HG03025 (cell line): Measurements from ENCODE around the gene DCTN5.
"Not testable (repeated sequence)": the region's sequence is repeated elsewhere in the genome, so short reads cannot be mapped to it uniquely, and the experiment has no call there.

Experiments
- ATAC-seq: cut with Tn5 transposase; IDR thresholded peaks from one replicate; pipeline ENCODE4 v1.9.1; 2021; ENCODE audit warnings: mild to moderate bottlenecking, moderate library complexity; ENCODE audit not compliant: unreplicated experiment, low FRiP score

The DCTN5 gene

GRCh38 chr16:23691483-23692189 lies 50.4 kb downstream of the DCTN5 start:
- ATAC-seq: no peak

GRCh38 chr16:23692190-23692837 lies 51.0 kb downstream of the DCTN5 start:
- no peak for ATAC-seq

GRCh38 chr16:23694265-23694643 lies 53.0 kb downstream of the DCTN5 start:
- ATAC-seq: no peak

- no peak for ATAC-seq
Observed at GRCh38 chr16:23694644-23695373, 53.5 kb downstream of the DCTN5 start.

GRCh38 chr16:23695756-23696155 lies 54.5 kb downstream of the DCTN5 start:
- ATAC-seq: no peak

DNA sequence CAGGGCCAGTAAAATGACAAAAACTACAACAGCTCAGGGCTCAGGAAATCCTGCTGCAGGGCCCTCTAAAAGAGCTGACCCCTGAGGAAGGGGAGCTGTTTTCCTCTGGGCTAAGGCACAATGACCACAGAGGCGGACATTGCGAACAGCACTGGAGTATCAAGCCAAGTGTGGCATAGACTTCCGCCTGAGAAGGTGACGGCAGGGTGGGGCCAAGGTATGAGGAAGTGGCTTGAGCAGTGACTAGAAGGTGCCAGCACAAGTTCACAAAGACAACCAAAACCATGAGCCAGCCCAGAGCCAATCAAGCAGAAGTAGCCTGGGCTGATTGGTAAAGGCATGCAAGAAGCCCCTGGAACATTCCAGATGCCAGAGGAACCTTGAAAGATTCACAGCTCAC lies 57.8 kb downstream of the DCTN5 start:
- no peak for ATAC-seq

DNA sequence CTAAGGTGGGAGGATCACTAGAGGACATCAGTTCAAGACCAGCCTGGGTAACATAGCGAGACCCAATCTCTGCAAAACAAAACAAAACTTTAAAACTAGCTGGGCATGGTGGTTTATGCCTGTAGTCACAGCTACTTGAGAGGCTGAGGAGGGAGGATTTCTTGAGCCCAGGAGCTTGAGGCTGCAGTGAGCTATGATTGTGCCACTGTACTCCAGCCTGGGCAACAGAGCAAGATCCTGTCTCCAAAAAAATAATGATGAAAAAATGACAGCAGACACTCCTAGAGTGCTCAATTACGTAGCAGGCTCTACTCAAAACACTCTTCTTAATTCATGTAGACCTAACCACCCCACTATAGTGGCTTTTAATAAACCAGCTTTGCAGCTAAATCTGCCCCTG lies 58.8 kb downstream of the DCTN5 start:
- ATAC-seq: no peak

- ATAC-seq: no peak
Observed at GRCh38 chr16:23700509-23700908, 59.2 kb downstream of the DCTN5 start.

DNA sequence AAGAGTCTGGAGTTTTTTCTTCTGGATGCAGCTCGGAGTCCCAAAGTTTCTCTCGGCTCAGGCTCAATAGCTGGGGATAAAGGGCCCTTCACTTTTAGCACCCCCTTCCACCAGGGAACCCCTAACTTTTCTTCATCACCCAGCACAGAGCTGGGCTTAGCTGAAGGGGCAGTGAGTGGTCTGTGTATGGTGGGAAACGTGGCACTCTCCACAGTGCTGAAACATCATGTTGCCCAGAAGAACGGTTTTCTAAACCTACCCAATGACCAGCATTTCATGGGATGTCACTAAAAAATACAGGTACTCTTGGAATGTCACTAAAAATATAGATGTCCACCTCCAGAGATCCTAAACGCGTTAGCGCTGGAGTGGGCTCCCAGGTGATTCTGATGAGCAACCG lies 59.8 kb downstream of the DCTN5 start:
- ATAC-seq: no peak

- no peak for ATAC-seq
Observed at GRCh38 chr16:23702951-23703350, 61.7 kb downstream of the DCTN5 start.

DNA sequence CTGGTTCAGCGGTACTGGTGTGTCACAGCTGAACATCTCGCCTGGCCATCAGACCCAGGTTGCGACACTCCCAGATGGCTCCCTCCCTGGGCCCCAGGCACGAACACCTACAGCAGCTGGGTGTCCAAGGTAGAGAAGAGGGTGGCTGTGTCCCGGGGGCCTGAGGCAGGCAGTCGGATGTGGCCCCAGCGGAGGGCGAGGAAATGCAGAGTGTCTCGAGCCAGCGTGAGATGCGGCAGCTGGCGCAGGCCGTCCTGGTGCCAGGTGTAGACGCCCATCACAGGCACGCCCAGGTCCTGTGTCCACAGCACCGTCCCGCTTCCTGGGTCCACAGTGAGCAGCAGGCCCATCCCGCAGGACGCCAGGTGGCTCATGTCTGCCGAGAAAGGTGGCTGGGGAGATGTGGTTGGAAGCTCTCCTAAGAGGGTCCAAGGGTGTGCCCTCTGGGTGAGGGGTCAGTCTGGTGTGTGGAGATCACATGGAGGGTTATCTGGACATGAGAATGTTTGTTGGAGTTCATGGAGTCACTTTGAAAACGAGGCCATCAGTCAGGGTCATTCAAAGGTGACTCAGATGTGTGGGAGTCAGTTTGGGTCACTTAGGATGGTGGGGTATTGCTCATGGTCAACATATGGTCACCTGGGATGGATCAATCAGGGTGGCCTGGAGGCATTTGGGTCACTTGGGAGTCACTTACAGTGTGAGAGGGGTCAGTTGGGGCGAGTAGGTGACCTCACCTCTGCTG lies 63.7 kb downstream of the DCTN5 start:
- ATAC-seq: no peak

- no peak for ATAC-seq
Observed at GRCh38 chr16:23705517-23705902, 64.2 kb downstream of the DCTN5 start.

DNA sequence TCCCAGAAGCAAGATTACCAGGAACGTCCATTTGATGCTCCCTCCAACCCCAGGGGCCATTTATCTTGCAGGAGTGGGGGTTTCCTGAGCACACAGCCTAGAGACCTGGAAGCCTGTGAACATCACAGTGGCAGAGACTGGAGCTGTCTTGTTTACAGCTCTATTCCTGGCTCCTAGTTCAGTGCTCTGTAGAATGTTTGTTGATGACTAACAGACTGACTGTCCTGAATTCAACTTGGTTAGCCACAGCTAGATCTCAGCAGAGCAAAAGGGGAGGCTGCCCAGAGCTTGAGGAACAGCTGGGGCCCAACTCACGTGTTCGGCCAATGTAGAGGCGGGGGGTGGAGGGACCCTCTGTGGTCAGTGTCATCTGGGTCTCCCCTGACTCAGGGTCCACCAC lies 65.2 kb downstream of the DCTN5 start:
- no peak for ATAC-seq

DNA sequence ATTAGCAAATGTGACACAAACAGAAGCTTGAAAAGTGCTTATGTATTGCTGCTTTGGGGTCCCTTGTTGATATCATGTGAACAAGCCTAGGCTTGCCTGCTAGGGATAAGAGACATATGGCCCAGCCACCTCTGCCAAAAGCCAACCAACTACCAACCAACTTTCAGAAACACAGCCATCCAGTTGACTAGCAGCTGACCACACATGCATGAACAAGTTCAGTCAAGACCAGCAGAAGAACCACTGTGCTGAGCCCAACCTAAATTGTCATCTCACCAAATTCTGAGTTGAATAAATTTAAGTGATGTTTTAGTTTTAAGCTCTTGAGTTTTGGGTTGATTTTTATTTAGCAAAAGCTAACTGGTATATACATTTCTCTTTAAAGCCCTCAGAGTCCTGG lies 68.3 kb downstream of the DCTN5 start:
- no peak for ATAC-seq

DNA sequence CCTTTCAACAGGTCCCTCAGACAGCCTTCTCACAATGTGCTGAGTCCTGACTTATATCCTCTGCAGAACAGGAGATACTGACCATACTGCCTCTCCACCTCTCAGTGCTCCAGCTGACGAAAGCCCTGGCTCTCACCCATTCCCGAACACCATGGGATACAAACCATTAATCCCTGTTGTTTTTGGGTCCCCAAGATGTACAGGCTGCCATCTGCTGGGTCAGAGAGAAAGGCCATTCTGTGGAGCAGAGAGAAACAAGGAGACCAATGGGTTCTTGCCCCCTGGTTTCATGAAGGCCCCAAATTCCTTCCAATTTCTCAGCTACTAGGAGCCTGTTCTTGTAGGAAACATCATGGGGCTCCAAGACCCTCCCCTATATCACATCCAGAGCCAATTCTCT lies 68.7 kb downstream of the DCTN5 start:
- ATAC-seq: no peak

- no peak for ATAC-seq
Observed at GRCh38 chr16:23710504-23710903, 69.2 kb downstream of the DCTN5 start.

GRCh38 chr16:23711785-23712184 lies 70.5 kb downstream of the DCTN5 start:
- ATAC-seq: no peak

GRCh38 chr16:23712976-23713375 lies 71.7 kb downstream of the DCTN5 start, which contains the start of gene ERN2:
Gene ERN2, minus strand, starts transcription at chr16:23713222. Its CDS starts 35 bp downstream, at chr16:23713187.
- ATAC-seq: no peak

DNA sequence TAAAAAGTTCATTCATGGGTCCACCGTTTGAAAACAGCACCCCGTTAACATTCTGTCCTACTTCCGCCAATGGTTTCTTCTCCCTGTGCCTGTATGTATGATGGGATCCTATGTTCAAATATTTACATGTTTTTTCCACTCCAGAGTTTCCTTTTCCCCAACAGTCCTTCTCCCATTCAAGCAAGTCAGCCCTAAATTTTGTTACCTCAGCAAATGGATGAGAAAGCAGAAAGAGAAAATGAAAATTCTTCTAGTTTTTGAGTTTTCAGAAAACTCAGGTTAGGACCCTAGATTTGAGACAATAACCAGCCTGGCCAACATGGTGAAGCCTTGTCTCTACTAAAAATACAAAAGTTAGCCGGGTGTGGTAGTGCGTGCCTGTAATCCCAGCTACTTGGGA lies 75.2 kb downstream of the DCTN5 start:
- ATAC-seq: no peak

DNA sequence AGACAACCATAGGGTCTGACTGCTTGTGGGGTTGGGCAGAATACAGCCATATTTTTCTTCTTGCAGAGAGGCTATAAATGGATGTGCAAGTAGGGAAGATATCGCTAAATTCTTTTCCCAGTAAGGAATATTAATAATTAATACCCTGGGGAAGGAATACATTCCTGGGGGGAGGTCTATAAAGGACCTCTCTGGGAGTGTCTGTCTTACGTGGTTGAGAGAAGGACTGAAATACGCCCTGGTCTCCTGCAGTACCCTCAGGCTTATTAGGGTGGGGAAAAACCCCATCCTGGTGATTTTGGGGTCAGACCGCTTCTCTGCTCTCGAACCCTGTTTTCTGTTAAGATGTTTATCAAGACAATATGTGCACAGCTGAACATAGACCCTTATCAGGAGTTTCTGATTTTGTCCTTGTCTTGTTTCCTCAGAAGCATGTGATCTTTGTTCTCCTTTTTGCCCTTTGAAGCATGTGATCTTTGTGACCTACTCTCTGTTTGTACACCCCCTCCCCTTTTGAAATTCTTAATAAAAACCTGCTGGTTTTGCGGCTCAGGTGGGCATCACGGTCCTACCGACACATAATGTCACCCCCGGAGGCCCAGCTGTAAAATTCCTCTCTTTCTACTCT lies 81.5 kb downstream of the DCTN5 start:
- not testable (repeated sequence) for ATAC-seq
